GM18499 (cell line): ENCODE data around the gene GPR139.

ENCODE experiments used
- ATAC-seq: cut with Tn5 transposase; IDR thresholded peaks from one replicate; pipeline ENCODE4 v1.9.1; 2021; ENCODE audit warnings: moderate number of reproducible peaks; ENCODE audit not compliant: insufficient read depth, unreplicated experiment

Gene GPR139

GRCh38 chr16:20061132-20061531, 12.6 kb downstream of the GPR139 start:
- no peak for ATAC-seq

DNA sequence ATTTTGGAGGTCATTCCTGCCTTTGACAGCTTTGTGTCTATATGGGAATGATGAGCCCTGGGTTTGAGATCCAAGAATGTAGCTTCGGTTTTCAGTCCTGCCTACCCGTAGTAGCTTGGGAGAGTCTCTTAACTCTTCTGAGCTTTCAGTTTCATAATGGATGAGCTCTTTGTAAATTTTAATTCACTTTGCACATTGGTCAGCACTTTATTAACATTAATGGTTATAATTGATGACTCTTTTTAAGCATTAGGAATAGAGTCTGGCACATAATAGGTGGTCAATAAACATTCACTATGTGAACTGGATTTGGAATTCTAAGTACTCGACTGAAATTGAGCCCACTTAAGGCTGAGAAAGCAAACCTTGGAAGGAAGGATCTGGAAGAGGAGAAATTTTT, 17.3 kb downstream of the GPR139 start:
- ATAC-seq = no peak

DNA sequence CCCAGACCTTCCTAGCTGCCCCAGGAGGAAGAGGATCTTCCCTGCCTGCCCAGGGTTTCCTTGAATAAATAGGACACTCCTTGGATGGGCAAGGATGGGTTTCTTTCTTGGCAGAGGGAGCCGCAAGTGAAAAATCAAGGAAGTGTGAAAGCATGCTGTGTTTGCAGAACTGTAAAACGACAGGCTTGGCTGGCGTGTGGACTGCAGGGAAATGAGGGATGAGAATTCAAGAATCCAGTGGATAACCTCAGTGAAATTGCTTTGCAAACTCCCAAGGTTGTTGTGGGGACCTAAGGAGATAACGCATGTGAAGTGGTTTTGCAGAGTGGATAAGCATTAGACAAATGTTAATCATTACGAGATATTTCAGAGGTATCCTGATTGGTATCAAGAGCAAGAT, 20.4 kb downstream of the GPR139 start:
- no peak for ATAC-seq

GRCh38 chr16:20051611-20052010, 22.1 kb downstream of the GPR139 start:
- no peak for ATAC-seq

DNA sequence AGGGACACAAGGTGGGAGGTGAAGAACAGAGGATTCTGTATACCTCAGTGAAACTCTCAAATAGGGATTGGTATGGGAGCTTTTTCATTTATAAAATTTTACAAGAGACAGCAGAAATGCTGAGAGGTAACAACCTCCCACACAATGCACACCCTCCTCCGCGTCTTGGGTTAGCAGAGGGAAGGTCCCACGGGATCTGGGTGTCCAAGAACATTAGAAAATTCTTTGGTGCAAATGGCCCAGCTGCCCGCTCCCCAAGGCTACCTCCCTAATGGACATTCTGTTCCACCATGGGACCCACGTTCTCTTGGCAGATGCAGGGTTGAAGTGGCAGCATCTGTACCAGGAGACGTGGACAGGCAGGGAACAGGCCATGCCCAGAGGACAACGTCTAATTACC, 22.5 kb downstream of the GPR139 start:
- ATAC-seq = no peak

DNA sequence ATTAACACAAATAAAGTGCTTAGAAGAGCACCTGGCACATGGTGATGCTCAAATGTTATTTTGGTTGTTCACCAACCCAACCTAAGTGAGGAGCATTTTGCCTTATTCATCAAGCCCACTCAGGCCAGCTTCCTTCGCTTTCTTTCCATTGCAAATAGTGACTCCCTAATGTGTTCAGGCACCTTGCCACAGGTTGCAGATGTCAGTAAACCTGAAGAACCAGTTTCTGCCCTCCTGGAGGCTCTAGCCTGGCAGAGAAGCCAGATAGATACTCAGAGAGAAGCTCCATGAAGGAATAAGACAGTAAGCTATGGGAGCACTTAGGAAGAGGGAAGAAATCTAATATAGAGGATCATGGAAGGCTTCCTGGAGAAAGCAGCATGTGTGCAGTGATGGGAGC, 23.9 kb downstream of the GPR139 start:
- no peak for ATAC-seq

GRCh38 chr16:20045886-20046285, 27.8 kb downstream of the GPR139 start:
- no peak for ATAC-seq

DNA sequence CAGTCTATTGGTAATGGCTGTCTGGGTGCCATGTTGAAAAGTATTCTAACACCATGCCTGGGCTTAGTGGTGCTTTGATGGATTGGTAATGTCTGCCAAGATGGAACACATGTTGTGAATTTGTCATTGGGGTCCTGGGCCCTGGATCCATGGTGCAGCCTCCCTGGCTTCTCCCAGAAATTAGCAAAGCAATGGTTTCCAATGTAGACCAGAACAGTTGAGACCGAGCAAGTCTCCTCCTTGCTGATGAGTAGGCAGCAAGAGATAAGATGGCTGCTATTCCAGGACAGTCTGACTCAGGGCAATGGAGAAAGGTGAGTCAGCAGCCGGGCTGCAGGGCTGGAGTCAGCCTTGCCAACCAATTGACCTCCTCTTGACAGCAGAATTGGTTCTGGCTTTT, 30.8 kb downstream of the GPR139 start:
- ATAC-seq = no peak

DNA sequence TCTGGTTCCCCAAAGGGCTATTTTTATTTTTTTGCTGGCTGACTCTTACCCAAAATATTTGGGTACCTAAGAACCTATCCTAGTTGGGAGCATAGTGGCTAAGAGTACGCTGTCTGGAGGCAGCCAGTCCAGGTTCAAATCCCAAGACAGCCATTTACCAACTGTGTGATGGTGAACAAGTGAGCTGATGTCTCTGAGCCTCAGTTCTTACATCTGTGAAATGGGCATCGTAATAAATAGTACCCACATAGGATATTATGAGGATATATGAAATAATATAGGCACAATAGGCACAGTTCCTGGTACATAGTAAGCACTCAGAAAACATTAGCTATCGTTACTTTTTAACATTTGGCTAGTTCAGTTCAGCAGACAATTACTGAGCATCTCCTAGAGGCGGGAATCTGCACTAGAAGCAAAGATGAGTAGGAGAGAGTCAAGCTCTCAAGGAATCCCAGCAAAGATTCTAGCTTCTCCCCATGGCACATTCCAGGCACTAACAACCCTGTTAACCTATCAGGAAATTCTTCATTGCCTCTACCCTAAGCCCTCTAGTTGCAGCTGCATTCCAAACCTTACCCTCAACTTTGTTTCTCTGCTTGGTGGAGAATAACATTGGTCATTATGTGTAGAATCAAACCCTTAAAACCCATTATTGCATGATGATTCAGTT, 31.6 kb downstream of the GPR139 start:
- ATAC-seq = no peak

DNA sequence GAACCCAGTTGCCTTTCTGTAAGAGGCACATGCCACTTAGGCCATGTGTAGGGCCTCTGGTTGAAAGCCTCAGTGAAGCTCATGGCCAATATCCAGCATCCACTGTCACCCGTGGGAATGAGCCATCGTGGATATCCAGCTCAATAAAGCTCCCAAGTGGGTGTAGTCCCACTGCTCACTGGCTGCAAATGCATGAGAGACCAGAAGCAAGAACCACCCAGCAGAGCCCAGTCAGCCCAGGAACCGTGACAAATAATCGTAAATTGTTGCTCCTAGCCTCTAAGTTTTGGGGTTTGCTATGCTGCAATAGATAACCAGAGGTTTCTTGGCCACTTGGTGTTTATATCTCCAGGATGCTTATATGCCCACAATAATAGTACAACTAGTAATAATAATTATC, 33.7 kb downstream of the GPR139 start:
- ATAC-seq = no peak

DNA sequence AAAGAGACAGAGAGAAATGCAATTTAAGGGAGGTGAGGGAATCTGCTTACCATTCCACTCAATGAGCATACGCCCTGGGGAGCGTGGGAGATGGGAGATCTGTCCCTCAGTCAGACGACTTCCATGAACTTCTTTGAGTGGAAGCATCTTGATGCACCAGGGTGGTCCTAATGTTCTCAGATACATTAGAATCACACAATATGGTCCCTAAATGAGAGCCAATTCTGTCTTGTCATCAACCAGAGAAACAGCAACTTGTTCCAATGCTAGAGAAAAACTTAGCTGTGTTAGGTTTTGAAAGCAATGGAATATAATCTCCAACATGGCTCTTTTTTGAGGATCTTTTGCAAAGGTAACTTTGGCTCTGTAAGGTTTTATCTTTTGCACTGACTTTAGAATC, 44.1 kb downstream of the GPR139 start:
- no peak for ATAC-seq

DNA sequence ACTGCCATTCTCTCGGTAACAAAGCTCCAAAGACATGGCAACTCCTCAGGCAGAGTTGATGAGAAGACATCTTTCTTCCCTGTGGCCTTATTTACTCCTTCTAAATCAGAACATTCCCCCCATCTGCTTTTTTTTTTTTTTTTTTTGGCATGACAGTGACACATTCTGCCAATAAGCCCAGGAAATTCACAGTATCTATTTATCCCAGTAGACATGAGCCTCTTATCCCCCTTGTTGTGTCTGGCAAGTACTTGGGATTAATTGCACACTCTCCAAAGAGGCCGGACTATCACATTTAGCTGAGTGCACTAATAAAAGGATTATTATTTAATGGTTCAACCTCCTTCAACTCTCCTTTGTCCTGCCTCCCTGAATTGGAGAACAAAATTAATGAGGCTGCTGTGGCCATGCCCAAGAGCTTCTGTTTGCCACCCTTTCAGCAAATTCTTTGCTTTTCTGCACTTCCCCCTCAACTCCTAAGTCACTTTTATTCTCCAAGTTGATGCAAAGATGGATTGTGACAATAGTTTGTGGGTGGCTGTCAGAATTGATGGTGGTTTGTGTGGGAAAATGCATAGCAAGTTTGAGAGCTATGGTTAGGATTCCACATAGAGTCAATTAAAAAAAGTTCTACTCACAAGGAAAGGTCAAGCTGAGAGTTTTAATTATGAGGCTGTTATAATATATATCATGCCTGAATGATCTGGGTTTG, 47.2 kb downstream of the GPR139 start:
- no peak for ATAC-seq

DNA sequence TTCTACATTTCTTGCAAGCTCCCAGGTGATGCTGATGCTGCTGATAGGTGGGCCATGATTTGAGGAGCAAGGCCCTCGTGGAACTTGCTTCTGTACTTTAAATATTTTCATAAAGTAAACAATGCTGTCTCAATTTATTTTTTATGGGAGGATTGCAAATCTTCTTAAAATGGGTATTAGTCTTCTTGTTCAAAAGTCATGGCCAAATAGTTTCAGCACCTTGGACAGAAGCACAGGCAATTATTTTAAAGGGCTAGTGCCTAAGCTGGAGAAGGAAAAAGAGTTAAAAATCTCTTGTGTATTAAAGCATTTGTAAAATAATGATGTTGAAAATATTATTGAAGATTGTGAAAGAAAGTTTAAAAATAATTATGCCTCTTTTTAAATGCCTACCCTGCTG, 50.5 kb downstream of the GPR139 start:
- no peak for ATAC-seq

DNA sequence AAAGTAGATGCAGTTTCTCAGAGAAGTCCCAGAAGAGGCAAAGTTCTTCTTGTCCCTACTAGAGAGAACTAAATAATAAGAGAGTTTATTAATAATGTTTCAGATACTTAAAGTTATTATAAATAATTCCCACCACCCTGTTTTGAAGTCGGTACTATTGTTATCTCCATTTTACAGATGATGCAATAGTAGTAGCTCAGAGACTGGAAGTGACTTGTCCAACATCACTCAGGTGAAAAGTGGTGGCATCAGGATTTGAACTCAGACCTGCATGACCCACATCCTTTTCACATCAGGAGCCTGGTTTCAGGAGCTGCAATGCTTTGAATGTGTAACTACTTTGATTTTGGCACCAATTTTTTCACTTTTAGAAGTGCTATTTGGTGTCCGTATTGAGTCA, 52.7 kb downstream of the GPR139 start:
- ATAC-seq = no peak

DNA sequence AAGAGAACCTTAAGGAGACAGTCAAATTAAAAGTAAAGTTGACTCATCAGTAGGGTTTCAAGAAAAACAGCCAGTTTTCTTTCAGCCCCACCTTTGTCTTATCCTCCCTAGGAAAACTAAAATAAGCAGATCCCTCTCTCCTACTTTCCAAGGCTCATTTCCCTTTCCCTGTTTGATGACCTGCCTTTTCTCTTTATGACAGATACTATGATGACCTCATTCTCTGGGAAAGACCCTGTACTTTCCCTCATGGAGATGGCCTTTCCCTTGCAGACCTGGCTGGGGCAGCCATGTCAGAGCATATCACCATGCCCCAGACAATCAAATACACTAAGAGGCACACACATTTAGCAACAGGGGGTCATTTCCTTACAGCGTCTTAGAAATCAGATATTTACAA, 53.6 kb downstream of the GPR139 start:
- no peak for ATAC-seq

GRCh38 chr16:20016234-20016633, 57.5 kb downstream of the GPR139 start:
- no peak for ATAC-seq

DNA sequence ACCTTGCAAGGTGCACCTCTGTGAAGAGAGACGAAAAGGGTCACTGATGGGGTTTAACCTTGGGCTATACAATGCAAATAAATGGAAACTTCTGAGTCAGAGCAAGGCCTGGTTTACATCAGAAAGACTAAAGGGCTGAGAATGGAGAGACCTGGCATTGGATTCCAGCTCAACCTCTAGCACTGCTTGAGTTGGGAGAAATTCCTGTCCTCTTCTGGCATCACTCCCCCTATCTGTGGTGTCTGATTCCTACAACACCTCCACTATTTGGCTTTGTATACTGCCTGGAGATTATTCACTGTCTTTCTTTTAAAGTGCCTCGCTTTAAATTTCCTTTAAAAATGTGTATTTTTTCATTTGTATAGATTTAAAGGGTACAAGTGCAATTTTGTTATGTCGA, 68.8 kb downstream of the GPR139 start:
- no peak for ATAC-seq

DNA sequence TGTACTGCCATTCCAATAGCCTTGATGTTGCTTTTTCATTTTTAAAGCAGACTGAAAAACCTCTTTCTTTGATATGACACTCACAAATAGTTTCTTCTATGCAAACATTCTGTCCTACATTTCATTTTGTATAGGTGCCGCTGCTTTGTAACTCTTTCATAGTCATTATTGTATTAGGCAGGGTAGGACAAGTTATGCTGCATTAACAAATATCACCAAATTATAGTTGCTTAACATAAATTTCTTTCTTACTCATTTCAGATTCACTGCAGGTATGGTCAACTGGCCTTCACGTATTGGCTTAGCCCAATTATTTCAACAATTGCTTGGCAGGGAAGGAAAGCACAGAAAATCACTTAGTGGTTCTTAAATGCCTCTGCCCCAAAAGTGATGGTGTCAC, 70.8 kb downstream of the GPR139 start:
- ATAC-seq = no peak

DNA sequence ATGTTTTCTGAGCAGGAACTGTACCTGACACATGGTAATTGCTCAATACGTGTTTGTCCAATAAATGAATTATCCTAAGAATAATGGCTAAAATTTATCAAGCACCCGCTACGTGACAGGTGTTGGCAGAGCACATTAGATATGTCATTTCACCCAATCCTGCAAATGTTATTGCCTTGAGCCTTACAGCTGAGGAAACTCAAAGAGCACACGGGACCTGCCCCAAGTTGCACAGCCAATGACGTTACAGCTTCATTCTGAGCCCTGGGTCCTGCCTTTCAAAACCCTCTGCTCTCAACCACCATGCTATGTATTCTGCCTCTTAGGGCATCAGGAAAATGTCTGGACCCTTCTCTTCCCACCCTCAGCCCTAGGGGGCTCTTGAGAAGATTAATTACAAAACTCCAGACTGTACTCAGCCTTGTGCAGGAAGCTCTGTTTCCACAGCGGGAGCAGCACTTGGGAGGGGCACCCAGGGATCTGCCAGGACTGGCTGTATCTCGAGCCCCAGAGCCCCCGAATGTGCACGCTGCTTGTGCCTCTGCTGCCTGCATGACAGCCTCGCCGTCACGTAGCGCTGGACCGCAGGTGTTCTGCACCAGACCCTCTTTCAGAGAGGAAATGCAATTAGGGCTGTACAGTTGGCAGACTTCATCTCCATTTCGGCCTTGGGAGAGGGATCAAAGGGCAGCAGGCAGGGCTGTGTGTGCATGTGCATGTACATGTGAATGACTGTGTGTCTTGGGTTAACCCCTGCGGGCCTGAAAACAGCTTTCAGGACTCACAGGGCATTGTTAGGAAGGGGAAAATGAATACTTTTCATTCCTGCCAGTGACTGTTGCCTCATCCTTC, 71.6 kb downstream of the GPR139 start:
- no peak for ATAC-seq

DNA sequence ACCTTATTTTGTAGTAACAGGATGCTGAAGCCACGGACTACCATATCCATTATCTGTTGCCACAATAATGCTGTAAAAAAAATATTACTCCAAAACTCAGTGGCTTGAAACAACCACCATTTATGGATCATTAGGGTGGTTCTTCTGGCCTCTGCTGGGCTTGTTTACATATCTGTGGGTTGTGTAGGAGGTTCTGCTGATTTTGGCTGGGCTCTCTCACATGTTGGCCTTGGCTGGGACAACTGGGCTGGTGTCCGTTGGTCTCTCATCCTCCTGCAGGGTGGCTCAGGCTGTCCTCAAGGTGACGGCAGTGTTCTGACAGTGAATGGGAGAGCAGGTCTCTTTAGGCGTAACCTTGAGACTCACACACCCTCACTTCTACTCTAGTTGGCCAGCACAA, 76.0 kb downstream of the GPR139 start:
- no peak for ATAC-seq

DNA sequence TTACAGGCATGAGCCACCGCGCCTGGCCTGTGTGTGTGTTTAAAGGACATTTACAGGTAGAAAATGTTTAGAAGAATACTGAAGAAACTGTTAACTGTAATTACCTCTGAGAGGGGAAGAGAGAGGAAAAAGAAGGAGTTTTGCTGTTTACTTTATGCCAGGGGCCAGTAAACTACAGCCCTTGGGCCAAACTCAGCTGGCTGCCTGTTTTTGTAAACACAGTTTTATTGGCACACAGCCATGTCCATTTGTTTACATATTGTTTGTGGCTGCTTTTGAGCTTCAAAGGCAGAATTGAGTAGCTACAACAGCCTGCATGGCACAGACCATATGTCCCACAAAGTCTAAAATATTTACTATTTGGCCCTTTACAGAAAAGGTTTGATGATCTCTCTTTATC, 76.4 kb downstream of the GPR139 start:
- ATAC-seq = no peak
